C4-2B (cell line): Measurements from ENCODE around the gene NR5A2.
"Not testable (repeated sequence)": the region's sequence is repeated elsewhere in the genome, so short reads cannot be mapped to it uniquely, and the experiment has no call there.

Experiments
- ZFX ChIP-seq: fragments of 450-650 bp; IDR thresholded peaks from 2 replicates; pipeline ENCODE4 v1.6.1; 2017
- TF ChIP-seq, protein P1 (sequence below): fragments of 450-650 bp; conservative IDR thresholded peaks from 2 replicates; pipeline ENCODE4 v1.5.1; 2017; ENCODE audit warnings: mild to moderate bottlenecking

DNA sequence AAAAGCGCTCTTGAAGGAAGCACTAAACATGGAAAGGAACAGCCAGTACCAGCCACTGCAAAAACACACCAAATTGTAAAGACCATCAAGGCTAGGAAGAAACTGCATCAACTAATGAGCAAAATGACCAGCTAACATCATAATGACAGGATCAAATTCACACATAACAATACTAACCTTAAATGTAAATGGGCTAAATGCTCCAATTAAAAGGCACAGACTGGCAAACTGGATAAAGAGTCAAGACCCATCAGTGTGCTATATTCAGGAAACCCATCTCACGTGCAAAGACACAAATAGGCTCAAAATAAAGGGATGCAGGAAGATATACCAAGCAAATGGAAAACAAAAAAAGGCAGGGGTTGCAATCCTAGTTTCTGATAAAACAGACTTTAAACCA lies 159.8 kb downstream of the NR5A2 start:
- TF ChIP-seq, protein P1, sequence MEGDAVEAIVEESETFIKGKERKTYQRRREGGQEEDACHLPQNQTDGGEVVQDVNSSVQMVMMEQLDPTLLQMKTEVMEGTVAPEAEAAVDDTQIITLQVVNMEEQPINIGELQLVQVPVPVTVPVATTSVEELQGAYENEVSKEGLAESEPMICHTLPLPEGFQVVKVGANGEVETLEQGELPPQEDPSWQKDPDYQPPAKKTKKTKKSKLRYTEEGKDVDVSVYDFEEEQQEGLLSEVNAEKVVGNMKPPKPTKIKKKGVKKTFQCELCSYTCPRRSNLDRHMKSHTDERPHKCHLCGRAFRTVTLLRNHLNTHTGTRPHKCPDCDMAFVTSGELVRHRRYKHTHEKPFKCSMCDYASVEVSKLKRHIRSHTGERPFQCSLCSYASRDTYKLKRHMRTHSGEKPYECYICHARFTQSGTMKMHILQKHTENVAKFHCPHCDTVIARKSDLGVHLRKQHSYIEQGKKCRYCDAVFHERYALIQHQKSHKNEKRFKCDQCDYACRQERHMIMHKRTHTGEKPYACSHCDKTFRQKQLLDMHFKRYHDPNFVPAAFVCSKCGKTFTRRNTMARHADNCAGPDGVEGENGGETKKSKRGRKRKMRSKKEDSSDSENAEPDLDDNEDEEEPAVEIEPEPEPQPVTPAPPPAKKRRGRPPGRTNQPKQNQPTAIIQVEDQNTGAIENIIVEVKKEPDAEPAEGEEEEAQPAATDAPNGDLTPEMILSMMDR, result not testable (repeated sequence)
- TF ChIP-seq ZFX, result not testable (repeated sequence)
